NK-92 treated with Interleukin-12 subunit alpha and Interleukin-12 subunit beta, amount 100 ng/mL, for 24 hours (cell line): Measurements from ENCODE around the gene HS2ST1.
A peak's percentile ranks its signal among the peaks of the same experiment; 100 is the strongest.

Experiments
- DNase-seq: peaks from one replicate; lab custom pipeline; 2025; lab: John Stamatoyannopoulos, UW

The HS2ST1 gene

GRCh38 chr1:87113313-87113712 lies 198.9 kb downstream of the HS2ST1 start:
- no peak for DNase-seq

- no peak for DNase-seq
Measured at GRCh38 chr1:87115317-87115890, 201.0 kb downstream of the HS2ST1 start.

DNA sequence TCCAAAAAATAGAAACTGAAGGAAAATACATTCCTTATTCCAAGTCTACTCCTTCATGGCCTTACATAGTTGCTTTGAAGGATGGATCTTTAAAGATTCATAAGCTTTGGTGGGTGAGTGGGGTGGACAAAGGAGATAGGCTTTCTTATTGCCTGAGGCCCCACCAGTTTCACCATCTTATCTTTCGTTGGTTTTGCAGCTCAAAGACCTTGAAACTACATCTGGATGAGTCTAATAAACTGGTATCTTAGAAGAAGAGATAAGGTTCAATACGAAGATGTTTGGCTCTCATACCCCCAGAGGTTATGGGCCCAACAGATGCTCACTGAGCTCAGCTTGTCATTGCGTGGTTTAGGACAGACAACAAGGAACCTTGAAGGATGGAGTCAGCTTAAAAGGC lies 201.5 kb downstream of the HS2ST1 start:
- no peak for DNase-seq

DNA sequence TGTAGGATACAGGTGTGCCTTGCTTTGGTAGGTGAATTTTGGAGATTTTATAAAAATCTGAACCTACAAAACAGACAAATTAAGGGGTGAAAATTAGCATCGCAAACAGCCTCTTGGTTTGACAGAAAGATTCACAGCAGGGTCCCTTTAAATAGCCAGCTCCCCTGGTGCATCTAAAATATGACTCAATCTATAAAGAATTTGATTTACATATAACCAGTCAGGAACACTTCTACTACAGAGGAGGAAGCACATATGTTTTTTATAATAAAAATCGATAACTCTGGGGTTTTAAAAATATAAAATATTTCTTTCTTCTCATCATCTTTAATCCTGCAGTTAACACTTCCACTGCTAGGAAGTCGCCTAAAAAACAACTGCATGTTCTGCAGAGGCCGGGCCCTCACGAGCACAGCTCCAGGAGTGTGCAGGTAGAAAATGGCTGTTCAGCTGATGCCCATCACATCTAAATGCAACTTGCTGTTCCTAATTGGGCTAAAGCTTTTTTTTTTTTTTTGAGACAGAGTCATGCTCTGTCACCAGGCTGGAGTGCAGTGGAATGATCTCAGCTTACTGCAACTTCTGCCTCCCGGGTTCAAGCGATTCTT lies 203.4 kb downstream of the HS2ST1 start:
- no peak for DNase-seq

DNA sequence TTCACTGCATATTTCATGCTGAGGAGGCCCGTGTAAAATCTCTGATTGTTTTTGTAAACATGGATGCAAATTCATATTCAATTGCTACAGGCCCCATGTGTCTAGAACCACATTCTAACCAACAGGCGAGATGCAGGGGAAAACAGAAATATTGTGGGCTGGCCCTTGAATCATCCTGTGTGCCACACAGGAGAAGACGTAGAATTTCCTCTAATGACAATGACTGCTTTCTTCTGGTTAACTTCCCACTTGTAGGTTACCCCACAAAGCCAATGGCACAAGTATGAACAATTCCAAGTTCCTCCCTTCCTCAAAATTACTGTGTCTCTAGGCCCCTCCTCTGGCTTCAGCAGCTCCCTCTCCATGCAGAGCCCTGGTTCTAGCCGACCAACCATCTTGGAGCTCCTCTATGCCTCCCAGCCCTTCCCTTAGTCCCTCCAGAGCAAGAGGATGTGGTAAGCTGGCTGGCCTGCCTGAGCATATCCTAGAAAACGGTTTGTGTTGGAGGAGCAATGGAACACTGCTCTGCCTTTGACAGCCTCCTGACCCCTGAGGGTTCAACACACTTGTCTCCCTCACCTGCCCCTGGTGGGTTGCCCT lies 205.2 kb downstream of the HS2ST1 start:
- DNase-seq = no peak

DNA sequence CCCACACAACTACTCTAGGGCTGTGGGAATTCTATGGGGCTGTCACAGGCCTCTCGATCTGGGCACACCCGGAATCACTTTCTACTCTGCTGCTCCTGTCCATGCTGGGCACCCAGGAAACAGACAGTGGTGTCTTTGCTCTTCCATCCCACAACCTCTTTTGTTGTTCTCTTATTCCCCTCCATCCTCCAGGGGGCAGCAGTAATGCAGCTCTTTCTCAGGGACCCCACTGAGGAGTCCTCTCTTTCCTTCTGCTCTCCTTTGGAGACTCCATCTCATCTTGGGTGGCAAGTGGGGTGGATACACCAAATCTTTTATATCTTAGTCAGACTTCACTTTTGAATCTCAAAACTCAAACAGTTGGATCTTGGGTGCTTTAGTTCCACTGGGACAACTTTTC lies 206.3 kb downstream of the HS2ST1 start:
- DNase-seq = no peak

DNA sequence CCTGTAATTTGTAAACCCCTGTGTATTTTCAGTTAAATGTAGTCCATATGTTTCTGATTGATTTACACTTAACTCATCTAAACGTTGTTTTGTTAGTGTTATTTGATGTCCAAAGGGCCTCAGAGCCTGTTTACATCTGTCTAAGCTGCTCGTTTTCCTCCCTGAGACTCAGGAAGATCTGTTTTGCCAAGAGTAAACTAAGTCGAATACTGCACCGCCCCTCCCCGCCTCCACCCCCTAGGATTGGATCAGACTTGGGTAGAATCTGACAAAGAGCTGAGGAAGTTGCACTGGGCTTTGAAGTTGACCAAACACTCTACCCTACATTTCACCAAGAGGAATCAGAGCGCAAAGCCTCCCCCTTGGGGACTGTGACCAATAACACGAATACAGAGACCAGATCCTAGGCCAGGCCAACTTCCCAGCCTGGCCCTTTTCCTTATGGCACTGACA lies 207.3 kb downstream of the HS2ST1 start:
- DNase-seq = no peak

DNA sequence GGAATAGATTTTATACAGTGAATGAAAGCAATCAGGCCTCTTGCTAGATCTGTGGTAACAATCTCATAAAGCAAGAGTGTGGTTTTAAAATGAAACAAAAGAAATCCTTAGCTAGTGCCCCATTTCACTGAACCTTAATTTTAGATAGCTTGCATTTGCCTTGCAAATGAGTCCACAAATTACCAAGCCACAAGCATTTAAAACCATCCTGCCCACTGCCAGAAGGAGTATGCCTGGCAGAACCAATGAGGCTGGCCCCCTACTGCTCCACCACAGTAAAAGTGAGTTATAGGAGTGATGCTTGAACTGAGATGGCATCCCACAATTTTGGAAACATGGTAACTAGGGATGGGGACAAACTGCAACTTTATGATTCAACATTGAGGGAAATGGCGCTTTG lies 207.8 kb downstream of the HS2ST1 start:
- no peak for DNase-seq

- no peak for DNase-seq
Measured at GRCh38 chr1:87123610-87124009, 209.2 kb downstream of the HS2ST1 start.

DNA sequence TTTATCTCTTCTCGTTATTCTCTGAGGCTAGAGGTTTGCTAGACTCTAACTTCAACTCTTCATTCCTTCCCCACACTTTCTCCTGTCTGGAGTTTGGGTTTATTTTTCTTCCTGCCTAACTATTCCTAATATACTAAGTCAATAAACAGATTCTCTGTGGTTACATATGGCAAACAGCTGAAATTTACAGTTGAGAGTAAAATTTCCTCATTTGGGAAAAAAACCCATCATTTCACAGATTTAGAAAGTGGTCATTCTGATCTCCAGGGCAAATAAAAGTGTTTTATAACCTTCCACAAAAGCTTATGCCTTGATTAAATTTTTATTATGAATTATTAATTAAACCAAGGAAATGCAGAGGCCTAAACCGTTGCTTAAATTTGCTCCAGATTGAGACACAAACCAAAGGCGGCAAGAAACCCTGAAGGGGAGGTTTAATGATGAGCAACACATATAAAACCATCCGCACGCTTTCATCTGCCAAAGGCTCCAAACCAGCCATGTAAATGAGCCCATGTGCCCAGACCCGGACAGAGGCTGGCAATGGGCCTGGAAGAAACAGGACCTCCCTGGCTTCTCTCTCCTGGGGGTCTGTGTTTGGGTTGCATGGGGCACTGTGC lies 212.6 kb downstream of the HS2ST1 start:
- no peak for DNase-seq

DNA sequence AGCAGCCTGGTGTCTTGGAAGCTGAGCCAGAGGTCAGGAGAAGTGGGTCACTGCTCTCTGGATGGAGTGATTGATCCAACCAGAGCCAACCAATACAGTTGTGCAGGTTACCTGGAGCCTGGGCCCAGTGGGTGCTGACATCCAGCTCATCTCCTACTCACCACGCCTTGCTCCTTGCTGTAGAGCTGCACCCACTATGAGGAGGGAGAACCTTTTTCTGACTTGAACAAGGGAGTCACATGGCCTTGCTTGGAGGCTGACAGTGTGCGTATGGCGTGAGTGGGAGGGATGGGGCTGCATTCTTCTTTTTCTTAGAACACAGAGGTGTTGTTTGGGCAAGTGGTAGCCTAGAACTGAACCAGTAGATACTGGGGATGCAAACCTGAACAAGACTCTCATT lies 213.1 kb downstream of the HS2ST1 start:
- DNase-seq = no peak

DNA sequence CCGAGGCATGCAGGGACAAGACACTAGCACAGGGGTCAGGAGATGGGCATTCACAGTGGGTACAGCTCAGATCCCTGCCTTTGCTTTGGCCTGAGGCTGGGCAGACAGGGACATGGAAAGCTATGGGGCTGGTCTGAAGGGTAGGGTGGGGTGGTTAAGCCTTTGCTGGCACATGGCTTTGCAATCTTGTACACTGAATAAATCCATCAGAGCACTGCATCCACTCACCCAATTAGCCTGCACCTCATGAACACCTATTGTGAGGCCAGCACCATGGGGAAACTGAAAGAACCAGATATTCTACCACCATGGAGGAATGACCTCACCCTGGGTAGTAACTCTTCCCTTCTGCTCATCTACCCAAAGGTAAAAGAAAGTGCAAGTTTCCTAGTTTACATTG lies 214.6 kb downstream of the HS2ST1 start:
- no peak for DNase-seq

DNA sequence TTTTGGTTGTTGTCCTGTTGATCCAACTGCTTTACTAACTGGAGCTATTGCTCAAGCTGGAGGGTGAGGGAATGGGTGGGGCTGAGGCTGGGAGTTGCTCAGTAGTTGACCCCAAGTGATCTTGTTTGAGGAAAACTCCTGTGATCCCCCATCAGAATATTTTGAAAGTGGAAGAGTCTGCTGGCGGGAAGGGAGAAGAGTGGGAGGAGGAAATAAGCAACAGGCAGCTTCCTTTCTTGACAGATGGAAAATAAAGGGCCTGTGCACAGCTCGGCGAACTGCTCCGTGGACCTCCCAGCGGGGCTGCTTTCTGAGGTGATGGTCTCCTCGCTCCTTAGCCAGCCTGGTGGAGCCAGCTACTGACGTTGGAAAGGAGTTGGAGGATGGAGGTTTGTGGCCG lies 215.2 kb downstream of the HS2ST1 start:
- no peak for DNase-seq

DNA sequence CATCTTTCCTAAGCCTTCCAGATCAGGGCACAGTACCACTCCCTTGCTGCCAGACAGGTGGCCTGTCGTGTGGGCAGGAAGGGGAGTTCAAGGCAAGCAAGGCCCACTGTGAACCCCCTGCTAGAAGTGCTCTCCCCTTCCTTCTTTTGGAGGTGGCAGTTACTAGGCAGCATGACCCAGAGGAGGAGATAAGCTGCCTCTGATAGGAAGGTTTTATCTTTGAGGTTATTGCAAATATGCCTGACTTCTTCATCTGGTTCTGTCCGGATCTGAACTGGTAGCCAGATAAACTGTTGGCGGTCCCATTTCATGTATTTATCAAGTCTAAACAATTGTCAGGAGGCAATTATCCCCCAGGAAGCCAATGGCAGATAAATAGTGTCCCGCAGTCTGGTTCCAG lies 216.0 kb downstream of the HS2ST1 start:
- no peak for DNase-seq

GRCh38 chr1:87131809-87132283 lies 217.4 kb downstream of the HS2ST1 start:
- peak; percentile 58 for DNase-seq

GRCh38 chr1:87132284-87132870 lies 217.9 kb downstream of the HS2ST1 start:
- DNase-seq = no peak

DNA sequence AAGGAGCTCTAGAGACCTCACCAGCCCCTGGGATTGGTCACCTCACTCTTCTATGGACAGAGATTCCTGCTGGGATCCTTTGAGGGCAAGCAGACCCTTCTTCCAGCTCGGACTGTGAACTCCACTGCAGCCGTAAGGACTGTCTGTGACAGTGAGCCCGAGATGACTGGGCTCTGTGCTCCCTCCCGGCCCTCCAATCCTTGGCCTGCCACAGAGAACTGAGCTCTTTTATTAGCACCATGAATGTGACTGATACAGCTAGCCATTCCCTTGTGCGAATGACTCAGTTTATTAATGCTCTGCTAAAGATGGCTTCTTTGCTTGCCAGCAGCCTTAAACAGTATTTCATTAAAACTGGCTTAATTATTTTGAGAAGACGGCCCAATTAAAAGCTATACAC lies 219.6 kb downstream of the HS2ST1 start:
- DNase-seq = no peak

- DNase-seq = no peak
Measured at GRCh38 chr1:87134625-87135328, 220.3 kb downstream of the HS2ST1 start.

- no peak for DNase-seq
Measured at GRCh38 chr1:87135329-87135712, 220.9 kb downstream of the HS2ST1 start.

DNA sequence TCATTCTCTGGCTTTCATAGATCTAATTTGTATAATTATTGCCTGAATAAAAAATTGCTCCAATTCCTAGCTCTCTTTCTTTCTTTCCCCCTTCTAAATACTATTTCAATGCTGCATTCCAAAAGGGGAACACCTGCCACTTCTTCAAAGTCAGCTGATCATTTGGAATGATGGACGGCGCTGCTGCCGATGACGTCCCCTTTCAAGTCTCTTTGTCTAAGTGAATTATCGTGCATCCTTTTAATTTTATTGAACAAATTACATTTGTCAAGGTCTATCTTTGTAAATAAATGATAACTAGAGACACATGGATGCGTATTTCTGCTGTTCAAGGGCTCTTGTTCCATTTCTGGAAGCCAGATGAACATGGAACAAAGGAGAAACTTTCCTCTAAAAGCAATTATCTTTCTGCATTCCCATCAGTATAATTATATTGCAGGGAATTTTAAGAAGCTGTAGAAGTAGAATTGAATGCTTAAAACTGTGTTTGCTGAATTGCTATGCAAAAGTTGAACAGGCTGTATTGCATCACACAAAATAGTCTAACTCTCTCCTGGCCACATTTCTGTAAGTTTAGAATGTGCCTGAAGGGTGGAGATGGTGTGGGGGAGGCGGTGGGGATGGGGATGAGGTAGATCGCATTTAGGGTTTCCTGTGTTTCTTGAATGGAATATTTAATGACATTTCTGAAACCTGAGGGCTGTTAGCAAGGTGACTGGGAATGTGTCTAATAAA lies 222.3 kb downstream of the HS2ST1 start:
- no peak for DNase-seq

DNA sequence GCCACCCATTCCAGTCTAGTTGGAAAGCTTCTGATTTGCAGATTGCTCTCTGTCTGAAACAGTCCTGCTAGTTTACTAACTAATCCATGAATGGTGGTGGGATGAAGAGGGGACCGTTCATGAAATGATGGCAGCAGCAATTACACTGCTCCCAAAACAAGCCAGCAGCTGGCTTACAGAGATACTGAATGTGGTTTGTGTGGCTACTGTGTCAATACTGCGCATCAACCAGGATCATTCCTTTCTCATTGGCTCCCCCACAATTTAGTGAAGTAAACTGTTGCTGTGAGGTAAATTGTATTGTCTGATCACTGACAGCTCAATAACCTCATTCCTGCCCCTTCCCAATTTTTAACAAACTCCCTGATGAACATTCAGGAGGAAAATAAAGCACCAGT lies 222.9 kb downstream of the HS2ST1 start:
- DNase-seq = no peak
